ENCODE results near the gene SMIM9. TPM values are rescaled to one million over a fixed set of nuclear protein-coding genes. Genes with fewer than 3 reads are reported as not detected.
"Not testable (repeated sequence)": the region's sequence is repeated elsewhere in the genome, so short reads cannot be mapped to it uniquely, and the experiment has no call there.

The SMIM9 gene
- total RNA-seq (under 1 TPM in 1 of 9 donors, not detected in 8; 0.11 TPM), polyA plus RNA-seq (not detected)
- long read RNA-seq, donor 1: 0 reads
- long read RNA-seq, donor 2: 0 reads
- long read RNA-seq, donor 3: 0 reads
- long read RNA-seq, donor 4: 0 reads
- long read RNA-seq, donor 5: 0 reads
- long read RNA-seq, donor 6: 0 reads
- long read RNA-seq, donor 7: 0 reads
- long read RNA-seq, donor 8: 0 reads
- long read RNA-seq, donor 9: 0 reads
- long read RNA-seq, donor 10: 0 reads

DNA sequence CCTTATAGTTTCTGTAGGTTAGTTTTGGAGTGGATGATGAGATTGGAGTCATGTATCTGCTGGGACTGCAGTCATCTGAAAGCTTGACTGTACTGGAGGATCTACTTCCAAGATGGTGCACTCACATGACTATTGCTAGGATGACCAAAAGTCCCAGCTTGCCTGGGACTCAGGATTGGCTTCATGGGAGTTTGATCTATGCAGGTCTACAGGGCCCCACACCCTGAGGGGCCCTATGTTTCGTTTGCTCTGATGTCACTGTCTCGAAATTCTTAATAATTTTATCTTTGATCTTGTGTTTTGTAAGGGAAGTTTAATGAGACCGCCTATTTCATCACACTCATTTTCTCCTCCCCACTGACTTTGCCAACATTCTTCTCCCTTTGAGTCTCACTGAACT, at the start of gene SMIM9:
TSS of gene SMIM9 (minus strand) at position 101 of the 400 bp plus-strand sequence. CDS start 3,806 bp downstream, outside the sequence.
- Histone ChIP-seq H3K27me3 (no peaks in the 10 kb centered on the region), H3K4me1 (replicated peaks in 1 of 2) (no peaks in the 10 kb centered on the region), H3K9me3 (replicated peaks in 1 of 3) (no peaks in the 10 kb centered on the region), H3K36me3 (replicated peaks in 1 of 2) (no peaks in the 10 kb centered on the region), H3K27ac (no peak within 1 kb of the TSS), H3K4me3 (no peak within 1 kb of the TSS)
- intact Hi-C loops (cut with DNase I): no loop called here
- TF ChIP-seq POLR2A (IDR thresholded peaks at IDR 0.05): no peak
- TF ChIP-seq, protein P1, sequence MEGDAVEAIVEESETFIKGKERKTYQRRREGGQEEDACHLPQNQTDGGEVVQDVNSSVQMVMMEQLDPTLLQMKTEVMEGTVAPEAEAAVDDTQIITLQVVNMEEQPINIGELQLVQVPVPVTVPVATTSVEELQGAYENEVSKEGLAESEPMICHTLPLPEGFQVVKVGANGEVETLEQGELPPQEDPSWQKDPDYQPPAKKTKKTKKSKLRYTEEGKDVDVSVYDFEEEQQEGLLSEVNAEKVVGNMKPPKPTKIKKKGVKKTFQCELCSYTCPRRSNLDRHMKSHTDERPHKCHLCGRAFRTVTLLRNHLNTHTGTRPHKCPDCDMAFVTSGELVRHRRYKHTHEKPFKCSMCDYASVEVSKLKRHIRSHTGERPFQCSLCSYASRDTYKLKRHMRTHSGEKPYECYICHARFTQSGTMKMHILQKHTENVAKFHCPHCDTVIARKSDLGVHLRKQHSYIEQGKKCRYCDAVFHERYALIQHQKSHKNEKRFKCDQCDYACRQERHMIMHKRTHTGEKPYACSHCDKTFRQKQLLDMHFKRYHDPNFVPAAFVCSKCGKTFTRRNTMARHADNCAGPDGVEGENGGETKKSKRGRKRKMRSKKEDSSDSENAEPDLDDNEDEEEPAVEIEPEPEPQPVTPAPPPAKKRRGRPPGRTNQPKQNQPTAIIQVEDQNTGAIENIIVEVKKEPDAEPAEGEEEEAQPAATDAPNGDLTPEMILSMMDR (IDR thresholded peaks at IDR 0.05): no peak
- WGBS, 4 donors: 75 to 94% (median 86%) methylated on average over 3 of the region's 3 CpGs
- no peak for DNase-seq

DNA sequence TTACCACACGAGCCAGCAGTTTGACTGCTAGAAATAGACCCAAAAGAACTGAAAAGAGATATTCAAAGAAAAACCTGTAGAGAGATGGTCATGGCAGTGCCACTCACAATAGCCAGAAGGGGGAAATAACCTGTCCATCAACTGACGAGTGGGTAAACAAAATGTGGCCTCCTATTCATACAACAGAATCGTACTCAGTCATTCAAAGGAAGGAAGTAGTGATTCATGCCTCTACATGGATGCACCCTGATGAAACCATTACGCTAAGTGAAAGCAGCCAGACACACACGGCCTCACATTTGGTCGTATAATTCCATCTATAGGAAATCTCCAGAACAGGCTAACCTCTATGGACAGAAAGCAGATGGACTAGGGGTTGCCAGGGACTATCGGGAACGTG, 49.6 kb upstream of the SMIM9 start:
- DNase-seq; H3K9me3 ChIP-seq (replicated peaks in 1 of 3); H3K4me1 ChIP-seq (replicated peaks in 1 of 2); H3K27me3 ChIP-seq; H3K27ac ChIP-seq; H3K36me3 ChIP-seq (replicated peaks in 1 of 2); H3K4me3 ChIP-seq; intact Hi-C loops (cut with DNase I): not testable (repeated sequence)
- no CpG with 5 or more reads among the region's 8 CpGs for WGBS, 4 donors

DNA sequence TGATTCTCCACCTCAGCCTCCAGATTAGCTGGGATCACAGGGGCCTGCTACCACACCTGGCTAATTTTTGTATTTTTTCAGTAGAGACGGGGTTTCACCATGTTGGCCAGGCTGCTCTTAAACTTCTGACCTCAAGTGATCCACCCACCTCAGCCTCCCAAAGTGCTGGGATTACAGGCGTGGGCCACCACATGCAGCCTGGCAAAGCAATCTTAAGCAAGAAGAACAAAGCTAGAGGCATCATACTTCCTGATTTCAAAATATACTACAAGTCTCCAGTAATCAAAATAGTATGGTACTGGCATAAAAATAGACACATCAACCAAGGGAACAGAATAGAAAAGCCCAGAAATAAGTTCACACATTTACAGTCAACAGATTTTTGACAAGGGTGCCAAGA, 38.9 kb upstream of the SMIM9 start:
- Histone ChIP-seq H3K4me1 (replicated peaks in 1 of 2) (no peaks in the 10 kb centered on the region), H3K27me3 (no peaks in the 10 kb centered on the region), H3K27ac (no peak overlapping the region), H3K36me3 (replicated peaks in 1 of 2) (no peaks in the 10 kb centered on the region), H3K9me3 (replicated peaks in 1 of 3) (no peaks in the 10 kb centered on the region), H3K4me3 (no peak overlapping the region)
- TF ChIP-seq, protein P1 (IDR thresholded peaks at IDR 0.05): no peak
- WGBS, 4 donors: 68 to 86% (median 76%) methylated on average over 1 to 2 of the region's 2 CpGs
- intact Hi-C loops (cut with DNase I): no loop called here
- no peak for DNase-seq

DNA sequence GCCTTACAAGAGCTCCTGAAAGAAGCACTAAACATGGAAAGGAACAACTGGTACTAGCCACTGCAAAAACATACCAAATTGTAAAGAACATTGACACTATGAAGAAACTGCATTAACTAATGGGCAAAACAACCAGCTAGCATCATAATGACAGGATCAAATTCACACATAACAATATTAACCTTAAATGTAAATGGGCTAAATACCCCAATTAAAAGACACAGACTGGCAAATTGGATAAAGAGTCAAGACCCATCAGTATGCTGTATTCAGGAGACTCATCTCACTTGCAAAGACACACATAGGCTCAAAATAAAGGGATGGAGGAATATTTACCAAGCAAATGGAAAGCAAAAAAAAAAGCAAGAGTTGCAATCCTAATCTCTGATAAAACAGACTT, 34.1 kb upstream of the SMIM9 start:
- H3K36me3 ChIP-seq (replicated peaks in 1 of 2); H3K27ac ChIP-seq; H3K4me1 ChIP-seq (replicated peaks in 1 of 2); DNase-seq; intact Hi-C loops (cut with DNase I); H3K4me3 ChIP-seq; H3K9me3 ChIP-seq (replicated peaks in 1 of 3); H3K27me3 ChIP-seq: not testable (repeated sequence)

DNA sequence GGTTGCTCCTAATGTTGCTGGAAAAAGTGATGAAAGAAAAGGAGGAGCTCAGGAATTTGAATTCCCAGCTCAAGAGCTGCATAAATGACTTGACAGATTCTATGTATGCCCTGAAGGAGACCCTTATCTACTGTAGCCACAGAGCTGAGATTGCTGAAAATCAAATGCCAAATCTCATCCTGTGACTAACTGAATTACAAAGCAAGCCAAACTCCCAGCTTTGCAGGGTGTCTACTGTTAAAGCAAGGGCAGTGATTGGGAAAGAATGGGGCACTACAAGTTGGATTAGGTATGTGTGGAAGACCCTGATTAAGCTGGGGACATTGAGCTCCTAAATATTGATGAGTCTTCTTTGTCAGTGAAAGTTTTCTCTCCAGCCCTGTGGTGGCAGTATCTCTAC, 20.8 kb upstream of the SMIM9 start:
- H3K4me1 ChIP-seq (replicated peaks in 1 of 2): no peaks in the 10 kb centered on the region

More for the DNA sequence above, 20.8 kb upstream of the SMIM9 start:
- Histone ChIP-seq H3K27me3 (no peaks in the 10 kb centered on the region), H3K27ac (no peak overlapping the region), H3K4me3 (no peak overlapping the region), H3K36me3 (replicated peaks in 1 of 2) (no peaks in the 10 kb centered on the region), H3K9me3 (replicated peaks in 1 of 3) (no peaks in the 10 kb centered on the region)
- TF ChIP-seq POLR2A (IDR thresholded peaks at IDR 0.05): no peak
- TF ChIP-seq, protein P1 (IDR thresholded peaks at IDR 0.05): no peak
- no peak for DNase-seq
- intact Hi-C loops (cut with DNase I): no loop called here

Data from adrenal gland (tissue), 19 donors.